ENCODE measurements around the gene CRTAP.
"Not testable (repeated sequence)": the region's sequence is repeated elsewhere in the genome, so short reads cannot be mapped to it uniquely, and the experiment has no call there.

Gene CRTAP

GRCh38 chr3:33113772-33114621 lies at the start of gene CRTAP:
Gene CRTAP, plus strand, starts transcription at chr3:33114014. Its CDS starts 64 bp downstream, at chr3:33114078.
- peak; percentile 93 for DNase-seq

GRCh38 chr3:33064929-33065328 lies 48.9 kb upstream of the CRTAP start:
- DNase-seq = peak; percentile 60

- DNase-seq = no peak
These were observed 46.3 kb upstream of the CRTAP start for GRCh38 chr3:33067484-33067883.

GRCh38 chr3:33069862-33070261 lies 44.0 kb upstream of the CRTAP start:
- DNase-seq = not testable (repeated sequence)

- no peak for DNase-seq
These were observed 42.6 kb upstream of the CRTAP start for GRCh38 chr3:33071181-33071580.

- no peak for DNase-seq
These were observed 41.9 kb upstream of the CRTAP start for GRCh38 chr3:33071946-33072345.

- DNase-seq = peak; percentile 80
These were observed 39.4 kb upstream of the CRTAP start for GRCh38 chr3:33074217-33075067.

GRCh38 chr3:33075995-33076394 lies 37.8 kb upstream of the CRTAP start:
- DNase-seq = no peak

GRCh38 chr3:33076952-33077351 lies 36.9 kb upstream of the CRTAP start:
- no peak for DNase-seq

GRCh38 chr3:33077976-33078375 lies 35.8 kb upstream of the CRTAP start:
- DNase-seq = no peak

- DNase-seq = not testable (repeated sequence)
These were observed 34.0 kb upstream of the CRTAP start for GRCh38 chr3:33079813-33080212.

GRCh38 chr3:33081812-33082211 lies 32.0 kb upstream of the CRTAP start:
- DNase-seq = no peak

- DNase-seq = no peak
These were observed 29.9 kb upstream of the CRTAP start for GRCh38 chr3:33083958-33084357.

- no peak for DNase-seq
These were observed 25.1 kb upstream of the CRTAP start for GRCh38 chr3:33088691-33089090.

- DNase-seq = peak; percentile 15
These were observed 24.3 kb upstream of the CRTAP start for GRCh38 chr3:33089515-33089914.

- DNase-seq = no peak
These were observed 22.1 kb upstream of the CRTAP start for GRCh38 chr3:33091746-33092145.

- no peak for DNase-seq
These were observed 21.1 kb upstream of the CRTAP start for GRCh38 chr3:33092496-33093254.

- DNase-seq = no peak
These were observed 20.0 kb upstream of the CRTAP start for GRCh38 chr3:33093847-33094246.

- DNase-seq = no peak
These were observed 18.4 kb upstream of the CRTAP start for GRCh38 chr3:33095436-33095835.

- peak; percentile 53 for DNase-seq
These were observed 17.5 kb upstream of the CRTAP start for GRCh38 chr3:33096093-33096868.

GRCh38 chr3:33099109-33099645 lies 14.6 kb upstream of the CRTAP start:
- no peak for DNase-seq

GRCh38 chr3:33099701-33100100 lies 14.1 kb upstream of the CRTAP start:
- no peak for DNase-seq

All from CD4-positive, alpha-beta T cell treated with Interleukin-6 for 4 hours (primary cell).